Glutamatergic neuron (in vitro differentiated cells): ENCODE data around the gene KCNK5. TPM values are rescaled to one million over a fixed set of nuclear protein-coding genes. Genes with fewer than 3 reads are reported as not detected.

ENCODE experiments used
- DNase-seq: peaks from one replicate; pipeline ENCODE4 v3.0.0; 2022
- H3K27ac Mint-ChIP-seq: one replicate; pipeline ENCODE4 v1.8.0; 2020; ENCODE audit warnings: mild to moderate bottlenecking, mixed read lengths, inconsistent platforms; ENCODE audit not compliant: unreplicated experiment
- H3K27me3 Mint-ChIP-seq: one replicate; pipeline ENCODE4 v1.8.0; 2020; ENCODE audit warnings: mild to moderate bottlenecking, moderate library complexity, mixed read lengths, inconsistent platforms; ENCODE audit not compliant: unreplicated experiment
- H3K36me3 Mint-ChIP-seq: one replicate; pipeline ENCODE4 v1.8.0; 2020; ENCODE audit warnings: mild to moderate bottlenecking, mixed read lengths, inconsistent platforms; ENCODE audit not compliant: unreplicated experiment
- H3K4me1 Mint-ChIP-seq: one replicate; pipeline ENCODE4 v1.8.0; 2020; ENCODE audit warnings: mild to moderate bottlenecking, low read depth, mixed read lengths, inconsistent platforms; ENCODE audit not compliant: unreplicated experiment
- H3K4me3 Mint-ChIP-seq: one replicate; pipeline ENCODE4 v1.8.0; 2020; ENCODE audit warnings: mild to moderate bottlenecking, mixed read lengths, inconsistent platforms; ENCODE audit not compliant: unreplicated experiment
- H3K9me3 Mint-ChIP-seq: one replicate; pipeline ENCODE4 v1.8.0; 2020; ENCODE audit warnings: mild to moderate bottlenecking, moderate library complexity, mixed read lengths, inconsistent platforms; ENCODE audit not compliant: unreplicated experiment
- total RNA-seq: library from RNA; stranded (reverse); fragmentation: NEBNext Ultra II Directional; extraction: Animal tissue kit (Norgen Biotek cat#: 25700); gene quantifications from one replicate; pipeline ENCODE4 v1.2.1, GENCODE V29; 2021; ENCODE audit not compliant: unreplicated experiment
- TF ChIP-seq, protein P1 (sequence below): fragments of 200-600 bp; sonication (generic); IDR thresholded peaks from one replicate; pipeline ENCODE4 v1.5.0; 2021; ENCODE audit not compliant: partially characterized antibody, unreplicated experiment

The KCNK5 gene
- total RNA-seq, 1 donor from 2014 or later = 0.71 TPM

GRCh38 chr6:39227476-39227875 is 1.8 kb downstream of the KCNK5 start:
- Mint-ChIP-seq H3K4me3 (no peak overlapping the region), H3K36me3 (no peaks in the 10 kb centered on the region), H3K27me3 (peaks cover 8% of the 10 kb centered on the region), H3K4me1 (peaks cover 13% of the 10 kb centered on the region), H3K27ac (no peak overlapping the region), H3K9me3 (peaks cover 2% of the 10 kb centered on the region)
- no peak for DNase-seq
- TF ChIP-seq, protein P1, sequence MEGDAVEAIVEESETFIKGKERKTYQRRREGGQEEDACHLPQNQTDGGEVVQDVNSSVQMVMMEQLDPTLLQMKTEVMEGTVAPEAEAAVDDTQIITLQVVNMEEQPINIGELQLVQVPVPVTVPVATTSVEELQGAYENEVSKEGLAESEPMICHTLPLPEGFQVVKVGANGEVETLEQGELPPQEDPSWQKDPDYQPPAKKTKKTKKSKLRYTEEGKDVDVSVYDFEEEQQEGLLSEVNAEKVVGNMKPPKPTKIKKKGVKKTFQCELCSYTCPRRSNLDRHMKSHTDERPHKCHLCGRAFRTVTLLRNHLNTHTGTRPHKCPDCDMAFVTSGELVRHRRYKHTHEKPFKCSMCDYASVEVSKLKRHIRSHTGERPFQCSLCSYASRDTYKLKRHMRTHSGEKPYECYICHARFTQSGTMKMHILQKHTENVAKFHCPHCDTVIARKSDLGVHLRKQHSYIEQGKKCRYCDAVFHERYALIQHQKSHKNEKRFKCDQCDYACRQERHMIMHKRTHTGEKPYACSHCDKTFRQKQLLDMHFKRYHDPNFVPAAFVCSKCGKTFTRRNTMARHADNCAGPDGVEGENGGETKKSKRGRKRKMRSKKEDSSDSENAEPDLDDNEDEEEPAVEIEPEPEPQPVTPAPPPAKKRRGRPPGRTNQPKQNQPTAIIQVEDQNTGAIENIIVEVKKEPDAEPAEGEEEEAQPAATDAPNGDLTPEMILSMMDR = no peak

GRCh38 chr6:39226639-39227329 is 2.5 kb downstream of the KCNK5 start:
- H3K4me1 Mint-ChIP-seq = peaks cover 12% of the 10 kb centered on the region
- H3K27ac Mint-ChIP-seq = no peak overlapping the region
- no peaks in the 10 kb centered on the region for H3K36me3 Mint-ChIP-seq
- peaks cover 7% of the 10 kb centered on the region for H3K27me3 Mint-ChIP-seq
- TF ChIP-seq, protein P1 = no peak
- peaks cover 2% of the 10 kb centered on the region for H3K9me3 Mint-ChIP-seq
- no peak overlapping the region for H3K4me3 Mint-ChIP-seq
- no peak for DNase-seq

DNA sequence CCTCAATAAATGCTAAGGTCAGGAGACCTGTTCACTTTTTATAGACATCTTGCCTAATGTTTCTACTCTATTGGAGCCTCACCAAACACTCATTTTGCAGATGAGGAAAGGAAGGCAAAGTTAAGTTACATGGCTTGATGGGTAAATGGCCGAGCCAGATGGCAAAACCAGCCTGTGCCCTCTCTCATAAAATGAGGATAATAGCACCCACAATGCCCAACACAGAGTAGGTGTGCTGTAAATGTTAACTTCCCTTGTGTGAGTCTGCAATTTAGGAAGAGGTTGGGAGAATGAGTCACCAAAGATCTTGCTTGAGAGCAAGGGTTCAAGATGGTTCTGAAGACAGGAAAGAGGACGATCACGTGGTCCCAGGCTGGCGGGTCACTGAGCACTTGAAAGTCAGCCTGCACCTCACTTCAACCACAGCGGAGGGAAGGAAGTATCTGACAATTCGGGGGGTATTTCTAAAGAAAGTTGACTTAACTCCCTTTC is 3.3 kb downstream of the KCNK5 start:
- no peak for DNase-seq
- TF ChIP-seq, protein P1 = no peak
- Mint-ChIP-seq H3K4me3 (no peak overlapping the region), H3K9me3 (peaks cover 2% of the 10 kb centered on the region), H3K36me3 (no peaks in the 10 kb centered on the region), H3K27me3 (peaks cover 5% of the 10 kb centered on the region), H3K4me1 (peaks cover 9% of the 10 kb centered on the region), H3K27ac (no peak overlapping the region)

DNA sequence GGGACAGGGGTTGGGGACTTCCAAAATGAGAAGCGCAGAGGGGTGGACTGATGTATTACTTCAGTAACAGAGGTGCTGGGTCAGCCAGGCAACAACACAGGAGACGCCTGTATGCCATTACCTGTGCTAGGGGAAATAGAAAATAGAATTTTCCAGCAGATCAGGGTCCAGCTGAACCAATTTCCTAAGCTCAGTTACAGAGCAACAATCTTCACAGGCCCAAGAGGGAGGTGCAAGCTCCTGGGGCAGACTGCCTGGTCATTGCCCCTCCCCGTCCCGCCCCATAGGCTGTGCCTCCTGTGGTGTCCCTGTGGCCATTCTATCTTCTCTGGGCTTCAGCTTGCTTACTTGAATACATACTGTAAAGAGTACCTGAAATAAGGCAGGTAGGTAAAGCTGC is 3.7 kb downstream of the KCNK5 start:
- TF ChIP-seq, protein P1 = no peak
- H3K36me3 Mint-ChIP-seq = no peaks in the 10 kb centered on the region
- DNase-seq = no peak
- H3K4me1 Mint-ChIP-seq = peaks cover 9% of the 10 kb centered on the region
- no peak overlapping the region for H3K4me3 Mint-ChIP-seq
- peaks cover 2% of the 10 kb centered on the region for H3K9me3 Mint-ChIP-seq
- H3K27ac Mint-ChIP-seq = no peak overlapping the region
- H3K27me3 Mint-ChIP-seq = peaks cover 5% of the 10 kb centered on the region

- Mint-ChIP-seq H3K27me3 (peaks cover 6% of the 10 kb centered on the region), H3K9me3 (peaks cover 3% of the 10 kb centered on the region), H3K36me3 (no peaks in the 10 kb centered on the region), H3K4me1 (peaks cover 9% of the 10 kb centered on the region), H3K27ac (no peak overlapping the region), H3K4me3 (no peak overlapping the region)
- no peak for DNase-seq
- TF ChIP-seq, protein P1 = no peak
Observed at GRCh38 chr6:39224523-39225182, 4.6 kb downstream of the KCNK5 start.
